DOHH2 (cell line): ENCODE measurements around the gene NOXA1.

Experiments used
- H3F3A ChIP-seq: fragments of 200-600 bp; sonication (generic), shearing (Covaris generic); 2 replicates; pipeline ENCODE4 v1.6.0; 2016; ENCODE audit warnings: antibody characterized with exemption, mild to moderate bottlenecking; ENCODE audit not compliant: control insufficient read depth, insufficient read depth
- H3K27ac ChIP-seq: fragments of 200-600 bp; sonication (generic); 2 replicates; pipeline ENCODE4 v1.5.1; 2014; ENCODE audit warnings: low read depth, mild to moderate bottlenecking, low read length, moderate library complexity
- H3K27me3 ChIP-seq: fragments of 200-600 bp; sonication (generic); 2 replicates; pipeline ENCODE4 v1.6.1; 2014; ENCODE audit warnings: mild to moderate bottlenecking, low read length, mixed read lengths; ENCODE audit not compliant: control insufficient read depth
- H3K36me3 ChIP-seq: fragments of 200-600 bp; sonication (generic); 2 replicates; pipeline ENCODE4 v1.6.1; 2014; ENCODE audit warnings: mild to moderate bottlenecking, low read length, moderate library complexity, mixed read lengths; ENCODE audit not compliant: control insufficient read depth
- H3K4me1 ChIP-seq: fragments of 200-600 bp; sonication (generic); 2 replicates; pipeline ENCODE4 v1.6.1; 2014; ENCODE audit warnings: mild to moderate bottlenecking, low read length, mixed read lengths; ENCODE audit not compliant: control insufficient read depth
- H3K4me2 ChIP-seq: fragments of 200-600 bp; sonication (generic); 2 replicates; pipeline ENCODE4 v1.6.0; 2014; ENCODE audit warnings: mild to moderate bottlenecking, low read length, moderate library complexity
- H3K4me3 ChIP-seq: fragments of 200-600 bp; sonication (generic); 2 replicates; pipeline ENCODE4 v1.5.1; 2014; ENCODE audit warnings: mild to moderate bottlenecking, low read length, mixed read lengths
- H3K79me2 ChIP-seq: fragments of 200-600 bp; sonication (generic); 2 replicates; pipeline ENCODE4 v1.6.1; 2014; ENCODE audit warnings: mild to moderate bottlenecking, low read length, mixed read lengths; ENCODE audit not compliant: control insufficient read depth
- H3K9me2 ChIP-seq: fragments of 200-600 bp; sonication (generic); replicated peaks from 2 replicates; pipeline ENCODE4 v1.6.1; 2014; ENCODE audit warnings: mild to moderate bottlenecking, low read length, mixed read lengths; ENCODE audit not compliant: control insufficient read depth
- H3K9me3 ChIP-seq: fragments of 200-600 bp; sonication (generic); 2 replicates; pipeline ENCODE4 v1.6.1; 2014; ENCODE audit warnings: antibody characterized with exemption, low read length, mixed read lengths; ENCODE audit not compliant: control insufficient read depth, insufficient read depth
- H4K20me1 ChIP-seq: fragments of 200-600 bp; sonication (generic); 2 replicates; pipeline ENCODE4 v1.6.0; 2014; ENCODE audit warnings: low read depth, mild to moderate bottlenecking, antibody characterized with exemption, low read length, moderate library complexity; ENCODE audit not compliant: control insufficient read depth, insufficient read depth
- CTCF ChIP-seq: fragments of 200-600 bp; sonication (generic); IDR thresholded peaks from one replicate; pipeline ENCODE4 v1.5.1; 2014; ENCODE audit warnings: antibody characterized with exemption, mild to moderate bottlenecking, low read depth, low read length; ENCODE audit not compliant: poor library complexity, severe bottlenecking
- EZH2phosphoT487 ChIP-seq: fragments of 200-600 bp; sonication (generic); IDR thresholded peaks from 2 replicates; pipeline ENCODE4 v1.6.1; 2017; ENCODE audit warnings: borderline replicate concordance, mild to moderate bottlenecking, antibody characterized with exemption, low read length, moderate library complexity, mixed read lengths

The NOXA1 gene

GRCh38 chr9:137458194-137459151 is 35.3 kb downstream of the NOXA1 start:
- no peak overlapping the region for H3K27ac ChIP-seq
- H3K4me2 ChIP-seq = peak overlapping the region; percentile 86
- peaks cover 89% of the 10 kb centered on the region for H3K4me1 ChIP-seq
- peaks cover 47% of the 10 kb centered on the region for H3K36me3 ChIP-seq
- no peak for TF ChIP-seq CTCF
- TF ChIP-seq EZH2phosphoT487 = no peak
- peaks cover 20% of the 10 kb centered on the region for H3K79me2 ChIP-seq
- peak overlapping the region; percentile 88 for H3K4me3 ChIP-seq
- H3K9me3 ChIP-seq = no peaks in the 10 kb centered on the region
- no peaks in the 10 kb centered on the region; the same call in 1 of the 2 replicates for H4K20me1 ChIP-seq
- H3K9me2 ChIP-seq = no peaks in the 10 kb centered on the region
- no peaks in the 10 kb centered on the region for H3K27me3 ChIP-seq
- H3F3A ChIP-seq = no peaks in the 10 kb centered on the region

- no peaks in the 10 kb centered on the region for H3K9me2 ChIP-seq
- H3K27ac ChIP-seq = peak within 1 kb of the TSS; percentile 22
- TF ChIP-seq CTCF (no peak), EZH2phosphoT487 (no peak)
- peaks cover 86% of the 10 kb centered on the region for H3K4me1 ChIP-seq
- H3K4me3 ChIP-seq = peak within 1 kb of the TSS; percentile 88
- no peaks in the 10 kb centered on the region for H3K27me3 ChIP-seq
- peaks cover 20% of the 10 kb centered on the region for H3K79me2 ChIP-seq
- H3K9me3 ChIP-seq = no peaks in the 10 kb centered on the region
- H3K4me2 ChIP-seq = peak within 1 kb of the TSS; percentile 86
- no peaks in the 10 kb centered on the region for H3F3A ChIP-seq
- H4K20me1 ChIP-seq = no peaks in the 10 kb centered on the region; the same call in 1 of the 2 replicates
- peaks cover 45% of the 10 kb centered on the region for H3K36me3 ChIP-seq
Observed at GRCh38 chr9:137459152-137459600, 36.0 kb downstream of the NOXA1 start, which contains the start of gene NSMF. TSS of gene NSMF (minus strand) at chr9:137459334. CDS start at chr9:137459102, 232 bp downstream.

- H3K4me3 ChIP-seq = peak overlapping the region; percentile 88
- peaks cover 39% of the 10 kb centered on the region for H3K36me3 ChIP-seq
- H3K27ac ChIP-seq = peak overlapping the region; percentile 22
- no peaks in the 10 kb centered on the region; the same call in 1 of the 2 replicates for H4K20me1 ChIP-seq
- H3K79me2 ChIP-seq = peaks cover 20% of the 10 kb centered on the region
- H3K9me3 ChIP-seq = no peaks in the 10 kb centered on the region
- H3K4me2 ChIP-seq = peak overlapping the region; percentile 62
- peaks cover 80% of the 10 kb centered on the region for H3K4me1 ChIP-seq
- no peaks in the 10 kb centered on the region for H3K27me3 ChIP-seq
- H3F3A ChIP-seq = no peaks in the 10 kb centered on the region
- TF ChIP-seq EZH2phosphoT487 (no peak), CTCF (no peak)
- no peaks in the 10 kb centered on the region for H3K9me2 ChIP-seq
Observed at GRCh38 chr9:137459601-137460362, 36.6 kb downstream of the NOXA1 start.
